ENCODE data around the gene OR10H4.
"Not testable (repeated sequence)": the region's sequence is repeated elsewhere in the genome, so short reads cannot be mapped to it uniquely, and the experiment has no call there.

OR10H4 gene

GRCh38 chr19:15937771-15938170, 11.0 kb upstream of the OR10H4 start:
- no peak for DNase-seq

GRCh38 chr19:15944401-15944800, 4.4 kb upstream of the OR10H4 start:
- DNase-seq = no peak

GRCh38 chr19:15945301-15945700, 3.5 kb upstream of the OR10H4 start:
- no peak for DNase-seq

GRCh38 chr19:15954820-15955219, 6.0 kb downstream of the OR10H4 start:
- no peak for DNase-seq

- DNase-seq = no peak
Observed at GRCh38 chr19:15962319-15962718, 13.5 kb downstream of the OR10H4 start.

GRCh38 chr19:15964231-15964630, 15.4 kb downstream of the OR10H4 start:
- no peak for DNase-seq

- no peak for DNase-seq
Observed at GRCh38 chr19:15971224-15971780, 22.5 kb downstream of the OR10H4 start.

- not testable (repeated sequence) for DNase-seq
Observed at GRCh38 chr19:15972043-15972442, 23.2 kb downstream of the OR10H4 start.

- no peak for DNase-seq
Observed at GRCh38 chr19:15974856-15975255, 26.0 kb downstream of the OR10H4 start.

GRCh38 chr19:15976836-15977689, 28.3 kb downstream of the OR10H4 start:
- DNase-seq = no peak

GRCh38 chr19:15977690-15978089, 28.9 kb downstream of the OR10H4 start:
- no peak for DNase-seq

GRCh38 chr19:15979293-15979692, 30.5 kb downstream of the OR10H4 start:
- DNase-seq = no peak

GRCh38 chr19:15985831-15986230, 37.0 kb downstream of the OR10H4 start:
- DNase-seq = not testable (repeated sequence)

GRCh38 chr19:15986701-15987100, 37.9 kb downstream of the OR10H4 start:
- no peak for DNase-seq

- DNase-seq = no peak
Observed at GRCh38 chr19:15989889-15990288, 41.1 kb downstream of the OR10H4 start.

GRCh38 chr19:15991602-15992001, 42.8 kb downstream of the OR10H4 start:
- DNase-seq = no peak

- DNase-seq = no peak
Observed at GRCh38 chr19:15992014-15992413, 43.2 kb downstream of the OR10H4 start.

- DNase-seq = no peak
Observed at GRCh38 chr19:15995536-15995935, 46.7 kb downstream of the OR10H4 start.

GRCh38 chr19:15998166-15998565, 49.4 kb downstream of the OR10H4 start:
- DNase-seq = no peak

Data from amygdala (tissue), 56 donors.